ENCODE measurements around the gene BEND2. TPM values are rescaled to one million over a fixed set of nuclear protein-coding genes. Genes with fewer than 3 reads are reported as not detected.

BEND2 gene
- total RNA-seq, 4 donors from 2014 or later = not detected

DNA sequence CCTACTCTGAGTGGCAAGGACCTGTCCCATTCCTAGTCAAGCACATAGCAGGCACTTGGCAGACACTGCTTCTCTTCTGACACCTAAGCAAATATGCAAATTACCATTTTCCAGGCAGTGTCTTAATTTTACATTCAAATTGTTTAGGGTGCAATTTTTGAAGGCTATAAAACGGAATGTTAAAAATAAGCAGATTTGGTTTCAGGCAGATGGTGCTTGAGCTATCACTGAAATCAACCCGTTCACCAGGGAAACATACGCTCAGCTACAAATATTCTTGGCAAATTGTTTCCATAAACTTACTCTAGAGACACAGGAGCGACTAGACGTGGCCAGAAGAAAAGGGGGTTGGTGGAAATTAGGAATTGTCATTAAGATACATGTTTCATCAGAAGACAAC lies 45.7 kb downstream of the BEND2 start:
- Histone ChIP-seq H3K4me3 (no peak overlapping the region), H3K27ac (replicated peaks in 1 of 4) (no peak overlapping the region), H3K27me3 (no peaks in the 10 kb centered on the region), H3K9me3 (no peaks in the 10 kb centered on the region), H3K36me3 (no peaks in the 10 kb centered on the region), H3K4me1 (no peaks in the 10 kb centered on the region)
- 56% methylated on average over 5 of the region's 5 CpGs for WGBS
- DNase-seq (ENCODE audit: extremely low spot score) = no peak
- no peak for TF ChIP-seq POLR2A (IDR thresholded peaks at IDR 0.05; ENCODE audit: low read depth)
- no peak for TF ChIP-seq POLR2AphosphoS5 (IDR thresholded peaks at IDR 0.05)
- no peak for TF ChIP-seq EP300 (IDR thresholded peaks at IDR 0.05)
- no peak for TF ChIP-seq CTCF (IDR thresholded peaks at IDR 0.05)
- intact Hi-C loops (cut with DNase I) = no loop called here

DNA sequence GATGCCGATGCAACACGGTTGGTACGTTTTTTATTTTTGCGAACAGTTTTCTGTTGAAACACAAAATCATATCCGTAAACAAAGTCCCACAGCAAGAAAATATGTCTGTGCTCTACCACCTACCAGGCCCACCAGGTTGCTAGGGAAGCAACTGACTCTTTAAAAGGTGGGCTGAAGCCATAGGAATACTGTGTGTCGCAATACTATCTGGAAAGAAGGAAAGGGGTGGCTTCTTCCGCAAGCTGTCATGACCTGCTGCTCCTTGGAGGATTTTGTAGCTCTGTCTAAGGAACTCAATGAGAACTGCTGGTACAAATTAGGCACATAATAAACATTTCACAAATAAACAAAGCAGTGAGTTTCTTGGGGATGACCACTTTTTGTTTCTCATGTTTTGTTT lies 46.5 kb downstream of the BEND2 start:
- 89% methylated on average over 7 of the region's 7 CpGs for WGBS
- TF ChIP-seq POLR2AphosphoS5 (IDR thresholded peaks at IDR 0.05) (no peak), CTCF (IDR thresholded peaks at IDR 0.05) (no peak), POLR2A (IDR thresholded peaks at IDR 0.05; ENCODE audit: low read depth) (no peak), EP300 (IDR thresholded peaks at IDR 0.05) (no peak)
- intact Hi-C loops (cut with DNase I) = no loop called here

GRCh38 chrX:18173494-18174180 lies 47.0 kb downstream of the BEND2 start:
- 74% methylated on average over 7 of the region's 7 CpGs for WGBS
- DNase-seq (ENCODE audit: extremely low spot score) = no peak
- Histone ChIP-seq H3K27me3 (no peaks in the 10 kb centered on the region), H3K4me1 (no peaks in the 10 kb centered on the region), H3K9me3 (no peaks in the 10 kb centered on the region), H3K27ac (replicated peaks in 1 of 4) (no peak overlapping the region), H3K4me3 (no peak overlapping the region), H3K36me3 (no peaks in the 10 kb centered on the region)
- TF ChIP-seq EP300 (IDR thresholded peaks at IDR 0.05) = no peak
- intact Hi-C loops (cut with DNase I) = no loop called here

More for the DNA sequence above, 46.5 kb downstream of the BEND2 start:
- Histone ChIP-seq H3K27ac (replicated peaks in 1 of 4) (no peak overlapping the region), H3K4me1 (no peaks in the 10 kb centered on the region), H3K27me3 (no peaks in the 10 kb centered on the region), H3K9me3 (no peaks in the 10 kb centered on the region), H3K36me3 (no peaks in the 10 kb centered on the region), H3K4me3 (no peak overlapping the region)
- DNase-seq (ENCODE audit: extremely low spot score) = no peak

DNA sequence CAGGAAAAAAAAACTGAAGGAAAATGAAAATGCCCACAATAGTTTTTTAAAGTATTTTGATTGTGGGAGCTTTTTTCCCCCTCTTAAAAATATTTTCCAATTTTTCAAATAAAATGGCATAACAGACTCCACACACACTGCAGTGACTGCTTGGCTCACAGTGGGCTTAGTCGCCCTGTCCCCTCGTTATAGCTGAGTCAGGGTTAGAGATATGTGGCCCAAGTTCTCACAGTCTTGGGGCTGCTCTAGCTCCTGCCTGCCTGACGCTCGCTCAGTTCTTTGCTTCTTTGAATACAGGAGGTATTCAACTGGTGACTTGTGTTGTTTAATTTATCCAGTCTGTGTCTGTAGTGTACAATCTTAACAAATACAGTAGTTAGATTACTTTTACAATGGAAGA lies 47.7 kb downstream of the BEND2 start:
- Histone ChIP-seq H3K9me3 (no peaks in the 10 kb centered on the region), H3K4me3 (no peak overlapping the region), H3K4me1 (no peaks in the 10 kb centered on the region), H3K27me3 (no peaks in the 10 kb centered on the region), H3K27ac (replicated peaks in 1 of 4) (no peak overlapping the region), H3K36me3 (no peaks in the 10 kb centered on the region)
- intact Hi-C loops (cut with DNase I) = no loop called here
- TF ChIP-seq EP300 (IDR thresholded peaks at IDR 0.05) (no peak), CTCF (IDR thresholded peaks at IDR 0.05) (no peak), POLR2A (IDR thresholded peaks at IDR 0.05; ENCODE audit: low read depth) (no peak), POLR2AphosphoS5 (IDR thresholded peaks at IDR 0.05) (no peak)
- no peak for DNase-seq (ENCODE audit: extremely low spot score)
- WGBS = 81% methylated on average over 4 of the region's 4 CpGs

DNA sequence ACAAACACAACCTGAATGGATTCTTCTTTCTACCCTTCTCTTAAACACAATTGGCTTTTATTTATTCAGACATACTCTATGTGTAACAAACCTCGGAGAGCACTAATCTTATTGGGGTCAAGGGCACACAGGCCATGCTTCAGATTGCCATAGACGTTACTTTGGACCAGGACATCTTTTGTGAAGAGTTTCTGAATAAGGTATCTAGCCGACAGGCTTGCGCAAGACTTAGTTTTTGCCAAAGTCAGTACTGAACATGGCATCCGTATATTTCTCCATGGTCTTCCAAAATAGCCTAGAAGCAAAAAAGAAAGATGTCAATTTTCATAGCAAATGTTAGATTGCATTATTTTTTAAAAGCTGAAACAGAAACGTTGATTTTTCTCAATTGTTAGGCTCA lies 49.8 kb downstream of the BEND2 start:
- Histone ChIP-seq H3K9me3 (no peaks in the 10 kb centered on the region), H3K4me3 (no peak overlapping the region), H3K27me3 (no peaks in the 10 kb centered on the region), H3K4me1 (no peaks in the 10 kb centered on the region), H3K27ac (replicated peaks in 1 of 4) (no peak overlapping the region), H3K36me3 (no peaks in the 10 kb centered on the region)
- TF ChIP-seq CTCF (IDR thresholded peaks at IDR 0.05) = no peak
- no peak for TF ChIP-seq EP300 (IDR thresholded peaks at IDR 0.05)
- no peak for TF ChIP-seq POLR2AphosphoS5 (IDR thresholded peaks at IDR 0.05)
- TF ChIP-seq POLR2A (IDR thresholded peaks at IDR 0.05; ENCODE audit: low read depth) = no peak
- no peak for DNase-seq (ENCODE audit: extremely low spot score)
- WGBS = 75% methylated on average over 6 of the region's 6 CpGs
- intact Hi-C loops (cut with DNase I) = no loop called here

Data from esophagus muscularis mucosa (tissue), 4 donors.